Aortic smooth muscle cell (primary cell): ENCODE measurements around the gene CACNA1B. TPM values are rescaled to one million over a fixed set of nuclear protein-coding genes. Genes with fewer than 3 reads are reported as not detected.

Source experiments
- total RNA-seq: library from RNA; depleted of rRNA; stranded (reverse); fragments of >200 nt; gene quantifications from 2 replicates; pipeline ENCODE4 v1.2.3, GENCODE V29; 2014

Gene CACNA1B
- total RNA-seq, result not detected in 2 replicates

DNA sequence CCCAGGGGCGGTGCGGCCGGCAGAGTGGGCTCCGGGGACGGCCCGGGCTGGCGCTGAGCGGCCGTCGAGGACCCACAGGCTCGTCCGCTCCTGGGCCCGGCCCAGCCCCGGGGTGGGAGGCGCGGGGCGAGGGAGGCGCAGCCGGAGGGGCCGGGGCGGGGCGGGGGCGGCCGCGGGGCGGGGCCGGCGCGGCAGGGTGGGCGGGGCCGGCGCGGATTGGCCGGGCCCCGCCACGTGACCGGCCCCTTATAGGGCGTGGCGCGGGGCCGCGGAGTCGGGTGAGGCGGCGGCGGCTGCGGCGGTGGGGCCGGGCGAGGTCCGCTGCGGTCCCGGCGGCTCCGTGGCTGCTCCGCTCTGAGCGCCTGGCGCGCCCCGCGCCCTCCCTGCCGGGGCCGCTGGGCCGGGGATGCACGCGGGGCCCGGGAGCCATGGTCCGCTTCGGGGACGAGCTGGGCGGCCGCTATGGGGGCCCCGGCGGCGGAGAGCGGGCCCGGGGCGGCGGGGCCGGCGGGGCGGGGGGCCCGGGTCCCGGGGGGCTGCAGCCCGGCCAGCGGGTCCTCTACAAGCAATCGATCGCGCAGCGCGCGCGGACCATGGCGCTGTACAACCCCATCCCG is at the start of gene CACNA1B:
Gene CACNA1B (plus strand): TSS at position 277 of the 617 bp plus-strand sequence. CDS start 152 bp downstream, at position 429.

